ENCODE results near the gene SIN3B. TPM values are rescaled to one million over a fixed set of nuclear protein-coding genes. Genes with fewer than 3 reads are reported as not detected.
"Not testable (repeated sequence)": the region's sequence is repeated elsewhere in the genome, so short reads cannot be mapped to it uniquely, and the experiment has no call there.

The SIN3B gene
- total and polyA plus RNA-seq, 5 donors = 22.6 to 35.4 (median 28.3) TPM

DNA sequence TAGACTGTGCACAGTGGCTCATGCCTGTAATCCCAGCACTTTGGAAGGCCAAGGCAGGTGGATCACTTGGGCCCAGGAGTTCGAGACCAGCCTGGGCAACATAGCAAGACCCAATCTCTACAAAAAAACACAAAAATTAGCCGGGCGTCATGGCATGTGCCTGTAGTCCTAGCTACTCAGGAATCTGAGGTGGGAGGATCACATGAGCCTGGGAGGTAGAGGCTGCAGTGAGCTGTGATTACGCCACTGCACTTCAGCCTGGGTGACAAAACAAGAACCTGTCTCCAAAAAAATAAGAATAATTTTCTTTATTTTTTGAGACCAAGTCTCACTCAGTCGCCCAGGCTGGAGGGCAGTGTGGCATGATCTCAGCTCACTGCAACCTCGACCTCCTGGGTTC lies 30.9 kb upstream of the SIN3B start:
- H3K4me3 ChIP-seq (ENCODE audit: low read length); H3K27me3 ChIP-seq (ENCODE audit: control insufficient read depth, insufficient read depth); H3K27ac ChIP-seq (ENCODE audit: low read length); H3K9me3 ChIP-seq (ENCODE audit: control insufficient read depth, low read length); DNase-seq; H3K4me1 ChIP-seq (ENCODE audit: control insufficient read depth, insufficient read depth, low read length); ATAC-seq; intact Hi-C loops (cut with DNase I): not testable (repeated sequence)
- WGBS = 87% methylated on average over 6 of the region's 6 CpGs

DNA sequence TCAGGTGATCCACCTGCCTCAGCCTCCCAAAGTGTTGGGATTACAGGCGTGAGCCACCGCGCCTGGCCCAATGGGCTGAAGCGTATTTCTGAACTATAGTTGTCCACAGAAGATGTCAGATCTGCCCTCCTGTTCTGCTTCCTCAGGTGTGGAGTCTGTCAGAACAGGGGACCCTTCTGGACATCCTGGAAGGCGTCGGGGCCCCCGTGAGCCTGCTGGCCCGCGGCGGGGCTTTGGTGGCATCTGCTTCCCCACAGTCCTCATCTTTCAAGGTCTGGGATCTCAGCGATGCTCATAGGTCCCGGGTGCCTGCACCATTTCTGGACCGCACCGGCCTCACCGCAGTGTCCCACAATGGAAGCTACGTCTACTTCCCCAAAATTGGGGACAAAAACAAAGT lies 29.5 kb upstream of the SIN3B start:
- 95% methylated on average over 16 of the region's 16 CpGs for WGBS
- no peak overlapping the region for H3K4me3 ChIP-seq (ENCODE audit: low read length)
- no peaks in the 10 kb centered on the region for H3K9me3 ChIP-seq (ENCODE audit: control insufficient read depth, low read length)
- no peaks in the 10 kb centered on the region for H3K4me1 ChIP-seq (ENCODE audit: control insufficient read depth, insufficient read depth, low read length)
- DNase-seq (no peak), ATAC-seq (no peak)
- intact Hi-C loops (cut with DNase I) = no loop called here
- H3K27me3 ChIP-seq (ENCODE audit: control insufficient read depth, insufficient read depth) = no peaks in the 10 kb centered on the region
- no peak overlapping the region for H3K27ac ChIP-seq (ENCODE audit: low read length)

DNA sequence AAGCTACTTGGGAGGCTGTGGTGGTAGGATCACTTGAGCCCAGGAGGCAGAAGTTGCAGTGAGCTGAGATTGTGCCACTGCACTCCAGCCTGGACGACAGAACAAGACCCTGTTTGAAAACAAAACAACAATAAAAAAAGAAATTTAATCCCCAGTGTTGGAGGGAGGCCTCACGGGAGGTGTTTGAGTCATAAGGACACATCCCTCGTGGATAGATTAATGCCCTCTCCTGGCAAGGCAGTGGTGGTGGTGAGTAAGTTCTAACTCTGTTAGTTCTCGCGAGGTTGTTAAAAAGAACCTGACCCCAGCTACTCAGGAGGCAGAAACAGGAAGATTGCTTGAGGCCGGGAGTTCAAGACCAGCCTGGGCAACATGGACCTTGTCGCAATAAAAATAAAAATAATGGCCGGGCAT lies 27.6 kb upstream of the SIN3B start:
- no peak overlapping the region for H3K27ac ChIP-seq (ENCODE audit: low read length)
- H3K4me1 ChIP-seq (ENCODE audit: control insufficient read depth, insufficient read depth, low read length) = no peaks in the 10 kb centered on the region
- ATAC-seq (no peak), DNase-seq (no peak)
- 73% methylated on average over 8 of the region's 8 CpGs for WGBS
- intact Hi-C loops (cut with DNase I) = no loop called here
- H3K4me3 ChIP-seq (ENCODE audit: low read length) = no peak overlapping the region
- H3K9me3 ChIP-seq (ENCODE audit: control insufficient read depth, low read length) = no peaks in the 10 kb centered on the region
- H3K27me3 ChIP-seq (ENCODE audit: control insufficient read depth, insufficient read depth) = no peaks in the 10 kb centered on the region

DNA sequence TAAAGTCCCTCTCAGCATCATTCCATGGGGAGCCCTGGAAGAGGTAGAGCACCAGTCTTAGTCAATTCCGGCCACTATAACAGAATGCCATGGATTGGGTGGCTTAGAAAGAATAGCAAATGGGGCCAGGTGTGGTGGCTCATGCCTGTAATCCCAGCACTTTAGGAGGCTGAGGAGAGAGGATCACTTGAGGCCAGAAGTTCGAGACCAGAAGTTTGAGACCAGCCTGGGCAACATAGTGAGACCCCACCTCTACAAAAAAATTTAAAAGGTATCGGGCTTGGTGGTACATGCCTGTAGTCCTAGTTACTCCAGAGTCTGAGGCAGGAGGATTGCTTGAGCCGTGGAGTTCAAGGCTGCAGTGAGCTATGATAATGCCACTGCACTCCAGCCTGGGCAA lies 25.0 kb upstream of the SIN3B start:
- H3K27ac ChIP-seq (ENCODE audit: low read length) = no peak overlapping the region
- 86% methylated on average over 4 of the region's 4 CpGs for WGBS
- intact Hi-C loops (cut with DNase I) = no loop called here
- H3K4me3 ChIP-seq (ENCODE audit: low read length) = no peak overlapping the region
- no peaks in the 10 kb centered on the region for H3K27me3 ChIP-seq (ENCODE audit: control insufficient read depth, insufficient read depth)
- ATAC-seq = no peak
- no peaks in the 10 kb centered on the region for H3K9me3 ChIP-seq (ENCODE audit: control insufficient read depth, low read length)
- no peaks in the 10 kb centered on the region for H3K4me1 ChIP-seq (ENCODE audit: control insufficient read depth, insufficient read depth, low read length)
- no peak for DNase-seq

DNA sequence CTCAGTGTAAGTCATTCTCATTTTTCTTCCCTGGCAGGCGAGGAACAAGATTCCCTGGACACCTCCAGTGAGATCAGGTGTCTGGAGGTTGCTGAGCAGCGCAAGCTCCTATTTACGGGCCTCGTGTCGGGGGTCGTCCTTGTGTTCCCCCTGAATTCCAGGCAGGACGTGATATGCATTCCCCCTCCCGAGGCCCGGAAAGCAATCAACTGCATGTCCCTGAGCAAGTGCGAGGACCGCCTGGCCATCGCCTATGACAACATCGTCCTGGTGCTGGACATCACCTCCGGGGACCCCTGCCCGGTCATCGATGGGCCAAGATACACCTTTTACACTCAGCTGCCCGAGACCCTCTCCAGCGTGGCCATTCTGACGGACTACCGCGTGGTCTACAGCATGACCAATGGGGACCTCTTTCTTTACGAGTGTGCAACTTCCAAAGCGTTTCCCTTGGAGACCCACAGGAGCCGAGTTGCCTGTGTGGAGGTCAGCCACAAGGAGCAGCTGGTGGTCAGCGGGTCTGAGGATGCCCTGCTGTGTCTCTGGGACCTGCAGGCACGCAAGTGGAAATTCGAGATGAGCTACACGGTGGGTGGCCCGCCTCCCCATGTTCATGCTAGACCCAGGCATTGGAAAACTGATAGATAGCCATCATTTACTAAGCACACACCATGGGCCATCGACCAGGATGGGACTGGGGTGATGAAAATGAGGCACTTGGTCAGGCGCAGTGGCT lies 21.5 kb upstream of the SIN3B start:
- Histone ChIP-seq H3K27me3 (ENCODE audit: control insufficient read depth, insufficient read depth) (no peaks in the 10 kb centered on the region), H3K4me1 (ENCODE audit: control insufficient read depth, insufficient read depth, low read length) (no peaks in the 10 kb centered on the region), H3K9me3 (ENCODE audit: control insufficient read depth, low read length) (no peaks in the 10 kb centered on the region), H3K27ac (ENCODE audit: low read length) (no peak overlapping the region), H3K4me3 (ENCODE audit: low read length) (no peak overlapping the region)
- DNase-seq (no peak), ATAC-seq (no peak)
- 86% methylated on average over 31 of the region's 31 CpGs for WGBS
- intact Hi-C loops (cut with DNase I) = loop anchor here in 1 of 4 donors (5.0 kb wide), 1 partner anchor 380 kb away; no protein-coding TSS in a partner anchor

DNA sequence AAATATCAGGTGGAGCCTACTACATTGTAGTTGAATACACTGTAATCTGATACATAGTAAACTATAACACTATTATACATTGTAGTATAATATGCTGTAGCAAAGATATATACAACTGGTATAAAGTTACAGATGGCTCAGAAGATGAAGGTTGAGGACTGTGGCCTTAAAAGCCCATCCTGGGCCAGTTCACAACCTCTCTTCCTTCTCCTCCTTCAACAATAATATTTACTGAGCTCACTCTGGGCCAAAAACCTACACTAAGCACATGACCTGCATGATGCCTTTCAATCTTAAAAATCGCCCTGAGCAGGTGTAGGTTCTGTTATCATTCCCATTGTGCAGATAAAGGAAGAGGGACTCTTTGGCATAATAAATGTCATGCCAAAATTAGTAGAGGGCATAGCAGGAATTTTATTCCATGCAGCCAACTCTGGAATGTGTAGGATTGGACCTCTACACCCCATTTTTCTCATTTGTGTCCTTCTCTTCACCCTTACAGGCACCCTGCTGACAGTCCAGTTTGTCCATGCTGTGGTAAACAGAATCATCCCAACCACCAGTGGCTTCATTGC lies 14.6 kb upstream of the SIN3B start:
- Histone ChIP-seq H3K9me3 (ENCODE audit: control insufficient read depth, low read length) (peaks cover 6% of the 10 kb centered on the region), H3K4me1 (ENCODE audit: control insufficient read depth, insufficient read depth, low read length) (no peaks in the 10 kb centered on the region), H3K27ac (ENCODE audit: low read length) (no peak overlapping the region), H3K4me3 (ENCODE audit: low read length) (no peak overlapping the region), H3K27me3 (ENCODE audit: control insufficient read depth, insufficient read depth) (no peaks in the 10 kb centered on the region)
- intact Hi-C loops (cut with DNase I) = no loop called here
- DNase-seq (no peak), ATAC-seq (no peak)
- WGBS = 14% methylated on average over 1 of the region's 1 CpG

DNA sequence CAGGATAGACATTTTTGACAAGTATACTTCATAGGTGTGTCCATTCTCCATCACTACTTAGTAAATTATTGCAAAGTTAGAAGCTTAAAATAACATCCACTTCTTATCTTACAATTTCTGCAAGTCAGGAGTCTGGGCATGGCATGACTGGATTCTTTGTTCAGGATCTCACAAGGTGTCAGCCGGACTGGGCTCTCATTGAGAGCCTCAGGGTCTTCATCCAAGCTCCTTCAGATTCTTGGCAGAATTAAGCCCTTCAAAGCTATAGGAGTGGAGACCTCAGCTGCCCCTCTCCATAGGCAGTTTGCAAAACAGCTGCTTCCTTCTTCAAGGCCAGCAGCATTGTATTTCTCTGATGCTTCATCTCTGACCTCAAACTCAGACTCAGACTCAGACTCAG lies 9.1 kb upstream of the SIN3B start:
- H3K27ac ChIP-seq (ENCODE audit: low read length) = no peak overlapping the region
- no peak overlapping the region for H3K4me3 ChIP-seq (ENCODE audit: low read length)
- intact Hi-C loops (cut with DNase I) = loop anchor here in 1 of 4 donors (10.0 kb wide), 1 partner anchor 45 kb away; no protein-coding TSS in a partner anchor
- no peaks in the 10 kb centered on the region for H3K4me1 ChIP-seq (ENCODE audit: control insufficient read depth, insufficient read depth, low read length)
- no peak for ATAC-seq
- 62% methylated on average over 1 of the region's 1 CpG for whole genome bisulfite sequencing
- no peaks in the 10 kb centered on the region for H3K27me3 ChIP-seq (ENCODE audit: control insufficient read depth, insufficient read depth)
- peaks cover 2% of the 10 kb centered on the region for H3K9me3 ChIP-seq (ENCODE audit: control insufficient read depth, low read length)
- no peak for DNase-seq

DNA sequence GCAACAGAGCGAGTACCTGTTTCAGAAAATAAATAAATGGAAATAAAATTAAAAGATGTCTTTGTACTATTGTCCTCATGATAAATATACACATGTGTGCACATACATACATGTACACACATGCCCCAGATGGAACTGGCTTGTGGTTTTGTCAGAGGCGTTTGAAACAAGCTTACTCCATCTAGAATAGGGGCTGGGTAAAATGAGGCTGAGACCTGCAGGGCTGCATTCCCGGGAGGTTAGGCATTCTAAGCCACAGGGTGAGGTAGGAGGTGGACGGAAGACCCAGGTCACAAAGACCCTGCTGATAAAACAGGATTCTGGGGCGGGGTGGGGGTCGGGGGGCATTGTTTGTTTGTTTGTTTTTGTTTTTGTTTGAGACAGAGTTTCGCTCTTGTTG lies 8.1 kb upstream of the SIN3B start:
- Histone ChIP-seq H3K27me3 (ENCODE audit: control insufficient read depth, insufficient read depth) (no peaks in the 10 kb centered on the region), H3K27ac (ENCODE audit: low read length) (no peak overlapping the region), H3K9me3 (ENCODE audit: control insufficient read depth, low read length) (no peaks in the 10 kb centered on the region), H3K4me3 (ENCODE audit: low read length) (no peak overlapping the region), H3K4me1 (ENCODE audit: control insufficient read depth, insufficient read depth, low read length) (no peaks in the 10 kb centered on the region)
- 82% methylated on average over 7 of the region's 7 CpGs for WGBS
- ATAC-seq (no peak), DNase-seq (no peak)
- intact Hi-C loops (cut with DNase I) = loop anchor here in 1 of 4 donors (10.0 kb wide), 1 partner anchor 46 kb away; no protein-coding TSS in a partner anchor

DNA sequence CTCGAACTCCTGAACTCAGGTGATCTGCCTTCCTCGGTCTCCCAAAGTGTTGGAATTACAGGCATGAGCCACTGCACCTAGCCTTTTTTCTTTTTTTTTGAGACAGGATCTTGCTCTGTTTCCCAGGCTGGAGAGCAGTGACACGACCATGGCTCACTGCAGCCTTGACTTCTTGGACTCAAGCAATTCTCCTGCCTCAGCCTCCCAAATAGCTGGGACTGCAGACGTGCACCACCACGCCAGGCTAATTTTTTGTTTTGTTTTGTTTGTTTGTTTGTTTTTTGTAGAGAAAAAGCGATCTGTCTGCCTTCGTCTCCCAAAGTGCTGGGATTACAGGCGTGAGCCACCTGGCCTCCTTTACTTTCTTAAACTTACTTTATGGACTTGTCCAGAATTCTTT lies 6.5 kb upstream of the SIN3B start:
- Histone ChIP-seq H3K4me1 (ENCODE audit: control insufficient read depth, insufficient read depth, low read length) (no peaks in the 10 kb centered on the region), H3K27me3 (ENCODE audit: control insufficient read depth, insufficient read depth) (no peaks in the 10 kb centered on the region), H3K4me3 (ENCODE audit: low read length) (no peak overlapping the region), H3K27ac (ENCODE audit: low read length) (no peak overlapping the region), H3K9me3 (ENCODE audit: control insufficient read depth, low read length) (no peaks in the 10 kb centered on the region)
- intact Hi-C loops (cut with DNase I) = loop anchor here in 1 of 4 donors (10.0 kb wide), 1 partner anchor 48 kb away; no protein-coding TSS in a partner anchor
- no peak for DNase-seq
- ATAC-seq = no peak
- WGBS = 94% methylated on average over 8 of the region's 8 CpGs

DNA sequence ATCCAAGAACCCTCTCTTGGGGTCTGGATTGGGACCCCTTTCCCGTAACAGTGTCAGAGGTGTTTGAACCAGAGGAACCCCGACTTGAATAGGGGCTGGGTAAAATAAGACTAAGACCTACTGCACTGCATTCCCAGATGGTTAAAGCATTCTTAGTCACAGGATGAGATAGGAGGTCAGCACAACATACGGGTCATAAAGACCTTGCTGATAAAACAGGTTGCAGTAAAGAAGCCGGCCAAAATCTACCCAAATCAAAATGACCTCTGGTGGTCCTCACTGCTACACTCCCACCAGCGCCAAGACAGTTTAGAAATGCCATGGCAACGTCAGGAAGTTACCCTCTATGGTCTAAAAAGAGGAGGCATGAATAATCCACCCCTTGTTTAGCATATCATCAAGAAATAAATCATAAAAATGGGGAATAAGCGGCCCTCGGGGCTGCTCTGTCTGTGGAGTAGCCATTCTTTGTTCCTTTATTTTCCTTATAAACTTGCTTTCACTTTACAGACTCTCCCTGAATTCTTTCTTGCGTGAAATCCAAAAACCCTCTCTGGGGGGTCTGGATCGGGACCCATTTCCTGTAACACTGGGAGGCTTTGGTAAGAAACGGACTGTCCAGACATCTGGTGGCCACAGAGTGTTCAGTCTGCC lies 4.4 kb upstream of the SIN3B start:
- Histone ChIP-seq H3K4me1 (ENCODE audit: control insufficient read depth, insufficient read depth, low read length) (no peaks in the 10 kb centered on the region), H3K9me3 (ENCODE audit: control insufficient read depth, low read length) (no peaks in the 10 kb centered on the region), H3K27me3 (ENCODE audit: control insufficient read depth, insufficient read depth) (no peaks in the 10 kb centered on the region), H3K27ac (ENCODE audit: low read length) (peak overlapping the region; percentile 48), H3K4me3 (ENCODE audit: low read length) (peak overlapping the region; percentile 61)
- 22% methylated on average over 11 of the region's 11 CpGs for WGBS
- intact Hi-C loops (cut with DNase I) = loop anchor here in 1 of 4 donors (10.0 kb wide), 1 partner anchor 50 kb away; no protein-coding TSS in a partner anchor
- ATAC-seq (peak in 1 of 2 donors; percentile 59), DNase-seq (no peak)

Measured in right cardiac atrium (tissue), 5 donors.